ENCODE measurements around the gene FOXP1.

The FOXP1 gene

DNA sequence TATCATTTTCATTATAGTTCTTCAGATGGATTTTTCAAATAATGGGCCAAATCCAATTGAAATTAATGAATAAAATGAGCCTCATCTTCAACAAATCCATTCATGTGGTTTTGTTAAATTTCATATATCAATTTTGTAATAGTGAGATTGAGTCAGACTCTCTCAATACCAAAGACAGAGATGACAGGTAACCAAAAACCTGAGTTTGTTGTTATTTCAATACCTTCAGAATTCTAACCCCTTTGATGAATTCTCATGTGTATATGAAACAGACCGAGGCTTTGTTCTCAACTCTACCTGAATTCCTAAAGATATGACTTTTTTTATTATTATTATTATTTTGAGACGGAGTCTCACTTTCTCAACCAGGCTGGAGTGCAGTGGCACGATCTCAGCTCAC, 92.8 kb downstream of the FOXP1 start:
- H3K4me3 ChIP-seq (ENCODE audit: low read depth in 1 of 2, low read length in 1 of 2), result no peak overlapping the region
- H3K4me1 ChIP-seq (ENCODE audit: control insufficient read depth in 1 of 2, insufficient read depth in 1 of 2, low read depth in 1 of 2, low read length in 1 of 2), result peaks cover 22 to 33% of the 10 kb centered on the region in 2 experiments
- H3K36me3 ChIP-seq, result peaks cover 6% of the 10 kb centered on the region
- H3K27ac ChIP-seq, result no peak overlapping the region
- no peaks in the 10 kb centered on the region for H3K9me3 ChIP-seq
- H3K27me3 ChIP-seq, result no peaks in the 10 kb centered on the region
- TF ChIP-seq, protein P1, sequence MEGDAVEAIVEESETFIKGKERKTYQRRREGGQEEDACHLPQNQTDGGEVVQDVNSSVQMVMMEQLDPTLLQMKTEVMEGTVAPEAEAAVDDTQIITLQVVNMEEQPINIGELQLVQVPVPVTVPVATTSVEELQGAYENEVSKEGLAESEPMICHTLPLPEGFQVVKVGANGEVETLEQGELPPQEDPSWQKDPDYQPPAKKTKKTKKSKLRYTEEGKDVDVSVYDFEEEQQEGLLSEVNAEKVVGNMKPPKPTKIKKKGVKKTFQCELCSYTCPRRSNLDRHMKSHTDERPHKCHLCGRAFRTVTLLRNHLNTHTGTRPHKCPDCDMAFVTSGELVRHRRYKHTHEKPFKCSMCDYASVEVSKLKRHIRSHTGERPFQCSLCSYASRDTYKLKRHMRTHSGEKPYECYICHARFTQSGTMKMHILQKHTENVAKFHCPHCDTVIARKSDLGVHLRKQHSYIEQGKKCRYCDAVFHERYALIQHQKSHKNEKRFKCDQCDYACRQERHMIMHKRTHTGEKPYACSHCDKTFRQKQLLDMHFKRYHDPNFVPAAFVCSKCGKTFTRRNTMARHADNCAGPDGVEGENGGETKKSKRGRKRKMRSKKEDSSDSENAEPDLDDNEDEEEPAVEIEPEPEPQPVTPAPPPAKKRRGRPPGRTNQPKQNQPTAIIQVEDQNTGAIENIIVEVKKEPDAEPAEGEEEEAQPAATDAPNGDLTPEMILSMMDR (IDR thresholded peaks at IDR 0.05), result no peak

DNA sequence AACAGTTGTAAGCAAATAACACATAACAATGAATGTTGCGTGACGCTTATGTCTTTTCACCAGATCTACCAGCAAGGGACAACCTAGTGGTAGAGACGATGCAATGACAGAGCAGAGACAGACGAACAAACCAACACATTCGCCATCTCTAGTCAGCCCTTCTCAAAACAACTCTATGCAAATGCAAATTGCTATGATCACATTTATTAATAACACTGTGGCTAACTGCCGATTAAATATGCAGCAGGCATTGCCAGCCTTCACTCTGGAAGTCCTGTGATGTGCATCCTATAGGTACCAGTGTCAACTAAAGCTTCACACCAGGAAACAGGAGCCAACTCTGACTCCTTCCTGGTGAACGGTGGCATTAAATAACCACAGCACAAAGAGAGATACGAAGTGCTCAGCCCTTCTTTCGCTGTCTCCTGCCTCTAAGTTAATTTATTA, 94.2 kb downstream of the FOXP1 start:
- no peaks in the 10 kb centered on the region for H3K9me3 ChIP-seq
- no peaks in the 10 kb centered on the region for H3K27me3 ChIP-seq
- peaks cover 6% of the 10 kb centered on the region for H3K36me3 ChIP-seq
- TF ChIP-seq, protein P1 (IDR thresholded peaks at IDR 0.05), result no peak
- no peak overlapping the region for H3K4me3 ChIP-seq (ENCODE audit: low read depth in 1 of 2, low read length in 1 of 2)
- no peak overlapping the region for H3K27ac ChIP-seq
- H3K4me1 ChIP-seq (ENCODE audit: control insufficient read depth in 1 of 2, insufficient read depth in 1 of 2, low read depth in 1 of 2, low read length in 1 of 2), result peaks cover 26 to 36% of the 10 kb centered on the region in 2 experiments

DNA sequence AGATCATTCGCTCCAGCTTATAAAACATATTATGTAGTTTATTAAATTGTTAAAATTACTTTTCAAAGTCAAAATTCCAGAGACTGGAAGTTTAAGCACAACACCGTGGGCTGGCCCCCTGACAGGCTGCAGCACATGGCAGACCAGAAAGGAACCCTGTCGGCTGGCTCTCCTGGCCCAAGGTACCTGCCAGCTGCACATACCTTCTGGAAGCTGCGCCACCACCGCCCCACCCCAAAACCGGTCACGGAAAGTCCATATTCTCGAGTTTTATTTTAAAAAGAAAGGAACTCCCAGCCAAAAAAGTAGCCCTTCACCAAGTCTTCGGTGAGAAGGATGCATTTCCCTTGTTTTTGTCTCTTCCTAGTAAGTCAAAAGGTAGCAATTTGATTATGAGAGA, 94.6 kb downstream of the FOXP1 start:
- H3K27me3 ChIP-seq, result no peaks in the 10 kb centered on the region
- H3K4me3 ChIP-seq (ENCODE audit: low read depth in 1 of 2, low read length in 1 of 2), result no peak overlapping the region
- H3K9me3 ChIP-seq, result no peaks in the 10 kb centered on the region
- peaks cover 6% of the 10 kb centered on the region for H3K36me3 ChIP-seq
- peaks cover 26 to 36% of the 10 kb centered on the region in 2 experiments for H3K4me1 ChIP-seq (ENCODE audit: control insufficient read depth in 1 of 2, insufficient read depth in 1 of 2, low read depth in 1 of 2, low read length in 1 of 2)
- H3K27ac ChIP-seq, result no peak overlapping the region
- TF ChIP-seq, protein P1 (IDR thresholded peaks at IDR 0.05), result no peak

DNA sequence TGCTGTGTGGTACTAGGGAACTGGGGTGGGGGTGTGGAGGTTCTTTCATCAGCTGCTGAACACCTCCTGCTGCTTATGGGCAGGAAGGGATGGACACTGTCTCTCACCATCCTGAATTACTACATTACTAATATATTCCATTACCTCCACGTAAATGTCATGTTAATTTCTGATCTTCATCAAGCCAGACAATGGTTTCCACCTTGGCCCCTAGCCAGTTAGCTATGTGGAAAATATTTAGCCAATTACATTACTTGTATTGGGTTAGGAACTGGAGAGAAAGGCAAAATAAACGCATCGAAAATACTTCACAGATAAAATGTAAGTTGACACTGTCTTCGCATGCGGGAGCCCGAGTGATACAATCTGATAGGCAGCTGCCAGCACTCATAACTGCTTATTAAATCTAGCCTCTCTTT, 95.1 kb downstream of the FOXP1 start:
- Histone ChIP-seq H3K27ac (peak overlapping the region; percentile 66), H3K4me1 (ENCODE audit: control insufficient read depth in 1 of 2, insufficient read depth in 1 of 2, low read depth in 1 of 2, low read length in 1 of 2) (peaks cover 26 to 36% of the 10 kb centered on the region in 2 experiments), H3K36me3 (peaks cover 6% of the 10 kb centered on the region), H3K27me3 (no peaks in the 10 kb centered on the region), H3K4me3 (ENCODE audit: low read depth in 1 of 2, low read length in 1 of 2) (no peak overlapping the region), H3K9me3 (no peaks in the 10 kb centered on the region)
- TF ChIP-seq, protein P1 (IDR thresholded peaks at IDR 0.05), result no peak

DNA sequence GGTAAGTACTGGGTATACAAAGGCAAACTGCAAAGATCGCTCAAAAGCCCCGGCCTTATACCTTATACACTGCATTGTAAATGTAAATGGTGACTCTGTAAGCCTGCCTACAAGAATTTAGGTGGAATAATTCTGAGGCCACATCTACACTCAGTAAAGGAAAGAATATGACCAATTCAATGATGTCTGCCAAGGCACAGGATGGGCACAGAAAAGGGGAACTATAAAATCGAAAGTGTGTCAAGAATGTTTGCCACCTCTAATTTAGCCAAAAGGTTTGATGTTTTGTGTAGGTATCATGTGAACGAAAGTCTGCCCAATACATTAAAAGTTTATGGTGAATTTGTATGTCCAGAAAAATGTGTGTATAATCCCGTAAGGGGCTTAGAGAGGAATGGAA, 96.1 kb downstream of the FOXP1 start:
- Histone ChIP-seq H3K27me3 (no peaks in the 10 kb centered on the region), H3K36me3 (peaks cover 1% of the 10 kb centered on the region), H3K9me3 (no peaks in the 10 kb centered on the region), H3K4me1 (ENCODE audit: control insufficient read depth in 1 of 2, insufficient read depth in 1 of 2, low read depth in 1 of 2, low read length in 1 of 2) (peaks cover 30 to 36% of the 10 kb centered on the region in 2 experiments), H3K27ac (peak overlapping the region; percentile 66), H3K4me3 (ENCODE audit: low read depth in 1 of 2, low read length in 1 of 2) (no peak overlapping the region)
- TF ChIP-seq, protein P1 (IDR thresholded peaks at IDR 0.05), result no peak

DNA sequence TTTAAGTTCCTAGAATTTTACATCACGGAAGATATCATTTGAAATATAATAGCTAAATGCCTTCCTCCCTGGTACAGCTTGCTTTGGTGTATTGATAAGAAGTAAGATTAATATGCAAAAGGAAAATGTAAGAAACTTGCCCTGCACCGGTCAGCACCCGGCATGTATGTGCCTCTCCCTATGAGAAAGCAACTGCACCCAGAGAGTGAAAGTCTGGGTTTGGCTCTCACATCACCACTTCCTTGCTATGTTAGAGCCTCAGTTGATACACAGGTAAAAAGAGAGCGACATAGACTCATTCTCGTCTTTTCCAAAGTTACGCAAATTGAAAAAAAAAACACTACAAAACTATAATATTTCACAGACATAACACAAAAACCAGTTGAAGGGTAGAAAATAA, 96.7 kb downstream of the FOXP1 start:
- Histone ChIP-seq H3K27me3 (no peaks in the 10 kb centered on the region), H3K4me3 (ENCODE audit: low read depth in 1 of 2, low read length in 1 of 2) (no peak overlapping the region), H3K9me3 (no peaks in the 10 kb centered on the region), H3K27ac (peak overlapping the region; percentile 66), H3K36me3 (no peaks in the 10 kb centered on the region), H3K4me1 (ENCODE audit: control insufficient read depth in 1 of 2, insufficient read depth in 1 of 2, low read depth in 1 of 2, low read length in 1 of 2) (peaks cover 30 to 36% of the 10 kb centered on the region in 2 experiments)
- TF ChIP-seq, protein P1 (IDR thresholded peaks at IDR 0.05), result no peak
